Peyer's patch (tissue), 4 donors: ENCODE results near the gene EEF2K.

Experiments used
- POLR2A ChIP-seq, 2 donors: fragments of 450-650 bp; IDR thresholded peaks; one replicate each; pipeline ENCODE4 v1.5.1; 2017; ENCODE audit warnings: antibody characterized with exemption in 2 of 2, mild to moderate bottlenecking in 2 of 2, moderate library complexity in 2 of 2
- TF ChIP-seq, protein P1 (sequence below), 6 experiments: fragments of 450-650 bp in 4 of 6; fragments of 200-600 bp in 2 of 6; sonication (generic) in 1 of 6; IDR thresholded peaks; one replicate each; pipeline ENCODE4 v1.5.1; 2017 to 2019; ENCODE audit warnings: antibody characterized with exemption in 6 of 6, mild to moderate bottlenecking in 3 of 6, moderate library complexity in 1 of 6

DNA sequence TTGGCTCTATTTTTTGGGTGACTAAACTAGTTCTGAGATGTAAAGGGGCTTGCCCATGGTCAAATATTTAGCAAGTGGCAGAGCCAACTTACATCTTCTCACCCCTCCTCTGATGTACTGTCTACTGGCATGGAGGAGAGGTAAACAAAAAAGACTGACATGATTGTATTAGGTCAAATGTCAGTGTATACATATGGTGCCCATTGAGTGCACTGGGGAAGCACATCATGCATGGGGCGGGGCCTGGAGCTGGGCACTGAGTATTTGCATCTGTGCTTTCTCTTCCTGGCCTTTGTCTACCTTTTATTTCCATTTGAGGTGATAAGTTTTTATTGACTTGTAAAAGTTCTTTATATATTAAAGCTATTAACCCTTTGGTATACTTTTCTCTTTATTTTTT, 68.8 kb downstream of the EEF2K start:
- TF ChIP-seq, protein P1, sequence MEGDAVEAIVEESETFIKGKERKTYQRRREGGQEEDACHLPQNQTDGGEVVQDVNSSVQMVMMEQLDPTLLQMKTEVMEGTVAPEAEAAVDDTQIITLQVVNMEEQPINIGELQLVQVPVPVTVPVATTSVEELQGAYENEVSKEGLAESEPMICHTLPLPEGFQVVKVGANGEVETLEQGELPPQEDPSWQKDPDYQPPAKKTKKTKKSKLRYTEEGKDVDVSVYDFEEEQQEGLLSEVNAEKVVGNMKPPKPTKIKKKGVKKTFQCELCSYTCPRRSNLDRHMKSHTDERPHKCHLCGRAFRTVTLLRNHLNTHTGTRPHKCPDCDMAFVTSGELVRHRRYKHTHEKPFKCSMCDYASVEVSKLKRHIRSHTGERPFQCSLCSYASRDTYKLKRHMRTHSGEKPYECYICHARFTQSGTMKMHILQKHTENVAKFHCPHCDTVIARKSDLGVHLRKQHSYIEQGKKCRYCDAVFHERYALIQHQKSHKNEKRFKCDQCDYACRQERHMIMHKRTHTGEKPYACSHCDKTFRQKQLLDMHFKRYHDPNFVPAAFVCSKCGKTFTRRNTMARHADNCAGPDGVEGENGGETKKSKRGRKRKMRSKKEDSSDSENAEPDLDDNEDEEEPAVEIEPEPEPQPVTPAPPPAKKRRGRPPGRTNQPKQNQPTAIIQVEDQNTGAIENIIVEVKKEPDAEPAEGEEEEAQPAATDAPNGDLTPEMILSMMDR (IDR thresholded peaks at IDR 0.05): no peak
- no peak for TF ChIP-seq POLR2A (IDR thresholded peaks at IDR 0.05)
